NB4 (cell line): ENCODE results near the gene BZW2.

Source experiments
- DNase-seq: peaks from one replicate; pipeline ENCODE4 v3.0.0; 2010; ENCODE audit warnings: low read depth
- H3K4me3 ChIP-seq: one replicate; pipeline ENCODE4 v1.5.1; 2011; ENCODE audit warnings: mild to moderate bottlenecking, low read depth, low read length, moderate library complexity
- CTCF ChIP-seq: IDR thresholded peaks from one replicate; pipeline ENCODE4 v1.5.1; 2012; ENCODE audit warnings: low read depth, low read length
- MAX ChIP-seq: IDR thresholded peaks from 2 replicates; pipeline ENCODE4 v1.6.1; 2011; ENCODE audit warnings: low read depth, low read length
- MYC ChIP-seq: IDR thresholded peaks from 2 replicates; pipeline ENCODE4 v1.6.1; 2011; ENCODE audit warnings: low read depth, low read length
- POLR2A ChIP-seq: IDR thresholded peaks from 2 replicates; pipeline ENCODE4 v1.6.1; 2011; ENCODE audit warnings: mild to moderate bottlenecking; ENCODE audit not compliant: insufficient read length; ENCODE audit errors: extremely low read depth

The BZW2 gene

GRCh38 chr7:16606704-16607103 lies 39.3 kb upstream of the BZW2 start:
- H3K4me3 ChIP-seq = no peak overlapping the region
- no peak for TF ChIP-seq MAX
- no peak for TF ChIP-seq CTCF
- no peak for TF ChIP-seq MYC
- no peak for TF ChIP-seq POLR2A
- DNase-seq = no peak

GRCh38 chr7:16609842-16610450 lies 36.0 kb upstream of the BZW2 start:
- TF ChIP-seq CTCF = no peak
- no peak for TF ChIP-seq MAX
- no peak for TF ChIP-seq POLR2A
- TF ChIP-seq MYC = no peak
- peak; percentile 24 for DNase-seq

GRCh38 chr7:16611711-16612110 lies 34.3 kb upstream of the BZW2 start:
- no peak overlapping the region for H3K4me3 ChIP-seq
- DNase-seq = no peak
- TF ChIP-seq MYC = no peak
- no peak for TF ChIP-seq POLR2A
- no peak for TF ChIP-seq MAX
- no peak for TF ChIP-seq CTCF

More at GRCh38 chr7:16609842-16610450, 36.0 kb upstream of the BZW2 start:
- H3K4me3 ChIP-seq = no peak overlapping the region

- no peak for DNase-seq
Measured at GRCh38 chr7:16615228-16615627, 30.8 kb upstream of the BZW2 start.

GRCh38 chr7:16616122-16616521 lies 29.9 kb upstream of the BZW2 start:
- no peak for DNase-seq
- H3K4me3 ChIP-seq = no peak overlapping the region
- TF ChIP-seq POLR2A = no peak

More at GRCh38 chr7:16615228-16615627, 30.8 kb upstream of the BZW2 start:
- H3K4me3 ChIP-seq = no peak overlapping the region
- no peak for TF ChIP-seq MYC
- no peak for TF ChIP-seq MAX
- no peak for TF ChIP-seq CTCF
- no peak for TF ChIP-seq POLR2A

GRCh38 chr7:16616542-16616941 lies 29.4 kb upstream of the BZW2 start:
- no peak for TF ChIP-seq POLR2A
- TF ChIP-seq MYC = no peak
- TF ChIP-seq CTCF = no peak
- no peak for TF ChIP-seq MAX
- H3K4me3 ChIP-seq = no peak overlapping the region
- no peak for DNase-seq
